MM.1S (cell line): ENCODE results near the gene WDR1.

ENCODE experiments used
- DNase-seq: peaks from one replicate; pipeline ENCODE4 v3.0.0-alpha.2; 2015
- H2AFZ ChIP-seq: fragments of 300-600 bp; sonication (generic); 2 replicates; pipeline ENCODE4 v1.6.0; 2016; ENCODE audit warnings: antibody characterized with exemption, low read length
- H3F3A ChIP-seq: fragments of 300-600 bp; sonication (generic); 2 replicates; pipeline ENCODE4 v1.6.1; 2016; ENCODE audit warnings: mild to moderate bottlenecking, antibody characterized with exemption, low read length, moderate library complexity, mixed read lengths; ENCODE audit not compliant: insufficient read depth
- H3K27ac ChIP-seq: fragments of 300-600 bp; sonication (generic); 2 replicates; pipeline ENCODE4 v1.5.1; 2016; ENCODE audit warnings: mild to moderate bottlenecking, low read length
- H3K27me3 ChIP-seq: fragments of 300-600 bp; sonication (generic); replicated peaks from 2 replicates; pipeline ENCODE4 v1.6.0; 2016; ENCODE audit warnings: low read length; ENCODE audit not compliant: insufficient read depth
- H3K36me3 ChIP-seq: fragments of 300-600 bp; sonication (generic); replicated peaks from 2 replicates; pipeline ENCODE4 v1.6.1; 2016; ENCODE audit warnings: mild to moderate bottlenecking, low read length, mixed read lengths; ENCODE audit not compliant: insufficient read depth
- H3K4me1 ChIP-seq: fragments of 300-600 bp; sonication (generic); 2 replicates; pipeline ENCODE4 v1.6.1; 2016; ENCODE audit warnings: low read length, mixed read lengths
- H3K4me2 ChIP-seq: fragments of 300-600 bp; sonication (generic); 2 replicates; pipeline ENCODE4 v1.6.0; 2016; ENCODE audit warnings: low read depth, low read length
- H3K4me3 ChIP-seq: fragments of 300-600 bp; sonication (generic); 2 replicates; pipeline ENCODE4 v1.5.1; 2016; ENCODE audit warnings: low read length, mixed read lengths
- H3K79me2 ChIP-seq: fragments of 300-600 bp; sonication (generic); 2 replicates; pipeline ENCODE4 v1.6.1; 2016; ENCODE audit warnings: mixed run types, low read length, mixed read lengths
- H3K9ac ChIP-seq: fragments of 300-600 bp; sonication (generic); 2 replicates; pipeline ENCODE4 v1.6.1; 2016; ENCODE audit warnings: low read length, mixed read lengths
- H3K9me2 ChIP-seq: fragments of 300-600 bp; sonication (generic); replicated peaks from 2 replicates; pipeline ENCODE4 v1.6.1; 2016; ENCODE audit warnings: mild to moderate bottlenecking, low read length, mixed read lengths; ENCODE audit not compliant: insufficient read depth
- H3K9me3 ChIP-seq: fragments of 300-600 bp; sonication (generic); replicated peaks from 2 replicates; pipeline ENCODE4 v1.6.1; 2016; ENCODE audit warnings: mild to moderate bottlenecking, low read length, mixed read lengths; ENCODE audit not compliant: insufficient read depth
- H4K20me1 ChIP-seq: fragments of 300-600 bp; sonication (generic); 2 replicates; pipeline ENCODE4 v1.6.1; 2016; ENCODE audit warnings: mild to moderate bottlenecking, low read length, moderate library complexity, mixed read lengths; ENCODE audit not compliant: insufficient read depth
- CTCF ChIP-seq: fragments of 300-600 bp; sonication (generic); IDR thresholded peaks from 2 replicates; pipeline ENCODE4 v1.5.1; 2016; ENCODE audit warnings: antibody characterized with exemption, low read length, mixed read lengths
- EZH2 ChIP-seq: fragments of 300-600 bp; sonication (generic); optimal IDR thresholded peaks from 2 replicates; pipeline ENCODE3; 2017; ENCODE audit warnings: low read depth, mild to moderate bottlenecking, antibody characterized with exemption, low read length, mixed read lengths
- EZH2phosphoT487 ChIP-seq: fragments of 300-600 bp; sonication (generic); IDR thresholded peaks from 2 replicates; pipeline ENCODE4 v1.6.1; 2018; ENCODE audit warnings: antibody characterized with exemption, low read length

The WDR1 gene

GRCh38 chr4:10095296-10095991 is 21.2 kb downstream of the WDR1 start:
- peaks cover 85% of the 10 kb centered on the region for H3K79me2 ChIP-seq
- H3K27ac ChIP-seq = peak overlapping the region; percentile 98
- peaks cover 56% of the 10 kb centered on the region for H3K4me1 ChIP-seq
- H3K27me3 ChIP-seq = no peaks in the 10 kb centered on the region
- peak overlapping the region; percentile 79 for H3K9ac ChIP-seq
- no peaks in the 10 kb centered on the region for H3K9me2 ChIP-seq
- H2AFZ ChIP-seq = no peak overlapping the region
- no peaks in the 10 kb centered on the region for H4K20me1 ChIP-seq
- peaks cover 35% of the 10 kb centered on the region for H3F3A ChIP-seq
- no peaks in the 10 kb centered on the region for H3K9me3 ChIP-seq
- H3K4me3 ChIP-seq = peak overlapping the region; percentile 12; the same call in 1 of the 2 replicates
- no peak for TF ChIP-seq EZH2
- no peak for TF ChIP-seq EZH2phosphoT487
- TF ChIP-seq CTCF = no peak
- peak overlapping the region; percentile 77 for H3K4me2 ChIP-seq
- DNase-seq = peak; percentile 23
- H3K36me3 ChIP-seq = peaks cover 37% of the 10 kb centered on the region

GRCh38 chr4:10094841-10095240 is 21.8 kb downstream of the WDR1 start:
- TF ChIP-seq EZH2 = no peak
- no peak for TF ChIP-seq EZH2phosphoT487
- no peak for TF ChIP-seq CTCF
- H3K79me2 ChIP-seq = peaks cover 85% of the 10 kb centered on the region
- H3K9me2 ChIP-seq = no peaks in the 10 kb centered on the region
- H4K20me1 ChIP-seq = no peaks in the 10 kb centered on the region
- H3K4me3 ChIP-seq = no peak overlapping the region
- no peaks in the 10 kb centered on the region for H3K9me3 ChIP-seq
- H3K4me1 ChIP-seq = peaks cover 50% of the 10 kb centered on the region
- no peak overlapping the region for H3K4me2 ChIP-seq
- no peaks in the 10 kb centered on the region for H3K27me3 ChIP-seq
- DNase-seq = no peak
- H3K9ac ChIP-seq = no peak overlapping the region
- peaks cover 32% of the 10 kb centered on the region for H3K36me3 ChIP-seq
- H3K27ac ChIP-seq = peak overlapping the region; percentile 98; the same call in 1 of the 2 replicates
- peaks cover 35% of the 10 kb centered on the region for H3F3A ChIP-seq
- H2AFZ ChIP-seq = no peak overlapping the region

- Histone ChIP-seq H3K9ac (no peak overlapping the region), H3K9me2 (no peaks in the 10 kb centered on the region), H3K9me3 (no peaks in the 10 kb centered on the region), H3K79me2 (peaks cover 85% of the 10 kb centered on the region), H3K27me3 (no peaks in the 10 kb centered on the region), H3K27ac (peak overlapping the region; percentile 11; the same call in 1 of the 2 replicates), H3F3A (peaks cover 35% of the 10 kb centered on the region), H3K36me3 (peaks cover 33% of the 10 kb centered on the region), H3K4me1 (peaks cover 42% of the 10 kb centered on the region), H4K20me1 (no peaks in the 10 kb centered on the region), H3K4me3 (no peak overlapping the region), H2AFZ (no peak overlapping the region), H3K4me2 (no peak overlapping the region)
- TF ChIP-seq EZH2phosphoT487 (no peak), CTCF (no peak), EZH2 (no peak)
- DNase-seq = no peak
Measured at GRCh38 chr4:10093801-10094552, 22.6 kb downstream of the WDR1 start.
